Spinal cord (tissue), 10 donors: ENCODE data around the gene ACSM2B. TPM values are rescaled to one million over a fixed set of nuclear protein-coding genes. Genes with fewer than 3 reads are reported as not detected.
"Not testable (repeated sequence)": the region's sequence is repeated elsewhere in the genome, so short reads cannot be mapped to it uniquely, and the experiment has no call there.

Source experiments
- DNase-seq, 6 donors: peaks; one replicate each; pipeline versions ENCODE4 v3.0.0 to v3.0.0-alpha.2; 2013 to 2015; ENCODE audit warnings: low spot score in 6 of 6, low read depth in 4 of 6
- H3K27ac ChIP-seq: one replicate; pipeline ENCODE4 v1.5.1; 2013; ENCODE audit warnings: low read depth, low read length, control low read depth
- H3K27me3 ChIP-seq: one replicate; pipeline ENCODE4 v1.6.1; 2013; ENCODE audit warnings: low read length; ENCODE audit not compliant: control insufficient read depth, insufficient read depth
- H3K36me3 ChIP-seq: one replicate; pipeline ENCODE4 v1.6.1; 2013; ENCODE audit warnings: low read length; ENCODE audit not compliant: control insufficient read depth, insufficient read depth
- H3K4me1 ChIP-seq: one replicate; pipeline ENCODE4 v1.6.1; 2013; ENCODE audit warnings: low read length; ENCODE audit not compliant: control insufficient read depth, insufficient read depth
- H3K4me3 ChIP-seq: one replicate; pipeline ENCODE4 v1.5.1; 2013; ENCODE audit warnings: low read depth, low read length, control low read depth
- H3K9me3 ChIP-seq: one replicate; pipeline ENCODE4 v1.6.1; 2013; ENCODE audit warnings: low read length; ENCODE audit not compliant: control insufficient read depth, insufficient read depth
- WGBS: methylation state at CpG from one replicate; pipeline ENCODE4 v1.1.5; 2013; ENCODE audit warnings: missing lambda C conversion rate; ENCODE audit not compliant: insufficient coverage; 5-methylcytosine and 5-hydroxymethylcytosine counted together
- polyA plus RNA-seq, 2 donors: library from polyadenylated mRNA; unstranded; fragments of 120-200 nt; gene quantifications; one replicate each; pipeline ENCODE4 v1.2.1, GENCODE V29; 2013; ENCODE audit not compliant: insufficient read length in 2 of 2
- total RNA-seq, 2 donors: library from RNA; depleted of rRNA in 1 of 2; stranded (reverse); fragments of 120-200 nt in 1 of 2; fragments of >200 nt in 1 of 2; gene quantifications; one replicate each; pipeline versions ENCODE4 v1.2.3 to v1.2.4, GENCODE V29; 2013 to 2014
- donor health status: healthy.

ACSM2B gene
- total and polyA plus RNA-seq, 4 donors, result 0.99 TPM; not detected in 3

GRCh38 chr16:20546278-20546853 lies 29.8 kb downstream of the ACSM2B start:
- H3K36me3 ChIP-seq, DNase-seq, H3K9me3 ChIP-seq, H3K27ac ChIP-seq, H3K4me3 ChIP-seq, H3K4me1 ChIP-seq, H3K27me3 ChIP-seq: not testable (repeated sequence)
- WGBS, result no CpG with 5 or more reads among the region's 5 CpGs

DNA sequence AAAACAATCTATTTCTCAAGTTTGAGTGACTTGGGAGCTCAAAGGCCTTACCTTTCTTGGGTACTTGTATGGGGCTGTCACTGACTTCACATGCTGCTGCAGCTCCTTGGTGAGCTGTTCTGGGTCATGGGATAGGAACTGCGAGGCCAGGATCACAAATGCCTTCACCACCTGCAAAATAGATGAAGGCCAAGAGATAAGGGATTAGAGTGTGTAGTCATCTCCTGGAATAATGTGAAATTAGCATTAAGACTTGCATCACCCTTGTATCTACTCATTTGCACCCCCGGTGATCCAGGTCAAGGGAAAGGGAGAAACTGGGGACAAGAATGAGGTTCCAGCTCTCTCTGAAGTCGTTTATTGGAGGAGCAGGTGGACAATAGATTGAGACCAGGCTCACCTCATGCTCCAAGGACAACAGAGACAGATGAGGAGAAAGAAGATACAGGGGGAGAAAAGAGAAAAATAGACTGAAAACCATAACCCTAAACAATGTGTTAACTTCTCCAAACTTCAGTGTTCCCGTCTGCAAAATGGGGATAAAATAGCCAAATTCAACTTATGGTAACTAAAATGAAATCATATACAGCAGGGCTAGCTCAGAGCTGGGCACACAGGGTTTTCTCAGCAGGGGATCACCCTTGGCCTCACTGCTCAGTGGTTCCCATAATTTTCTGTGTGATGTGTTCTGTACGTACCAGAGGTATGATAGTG lies 35.4 kb downstream of the ACSM2B start:
- not testable (repeated sequence) for H3K9me3 ChIP-seq, H3K27me3 ChIP-seq, H3K36me3 ChIP-seq, H3K4me3 ChIP-seq, H3K4me1 ChIP-seq, H3K27ac ChIP-seq, DNase-seq
- 80% methylated on average over 1 of the region's 5 CpGs for WGBS

- no peak for DNase-seq
- 100% methylated on average over 3 of the region's 5 CpGs for WGBS
- Histone ChIP-seq H3K27ac (no peak overlapping the region), H3K27me3 (no peaks in the 10 kb centered on the region), H3K4me3 (no peak overlapping the region), H3K9me3 (no peaks in the 10 kb centered on the region), H3K4me1 (no peaks in the 10 kb centered on the region), H3K36me3 (no peaks in the 10 kb centered on the region)
Observed at GRCh38 chr16:20538687-20539086, 37.5 kb downstream of the ACSM2B start.

DNA sequence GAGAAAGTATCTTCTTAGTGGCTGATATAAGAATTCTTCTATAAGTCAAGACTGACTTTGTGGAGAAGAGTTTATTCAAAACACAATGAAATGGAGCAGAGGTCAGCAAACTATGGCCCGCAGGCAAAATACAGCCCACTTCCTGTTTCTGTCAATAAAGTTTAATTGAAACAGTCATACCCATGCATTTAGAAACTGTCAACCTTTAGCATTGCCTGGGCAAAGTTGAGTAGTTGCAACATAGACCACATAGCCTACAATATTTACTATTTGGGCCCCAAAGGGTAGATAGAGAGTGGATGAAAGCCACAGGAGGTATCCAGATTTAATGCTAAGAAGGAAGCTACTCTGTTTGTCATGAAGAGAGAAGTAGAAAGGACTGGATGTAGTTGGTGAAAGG lies 38.0 kb downstream of the ACSM2B start:
- no CpG with 5 or more reads among the region's 1 CpG for WGBS
- no peak overlapping the region for H3K4me3 ChIP-seq
- no peaks in the 10 kb centered on the region for H3K9me3 ChIP-seq

DNA sequence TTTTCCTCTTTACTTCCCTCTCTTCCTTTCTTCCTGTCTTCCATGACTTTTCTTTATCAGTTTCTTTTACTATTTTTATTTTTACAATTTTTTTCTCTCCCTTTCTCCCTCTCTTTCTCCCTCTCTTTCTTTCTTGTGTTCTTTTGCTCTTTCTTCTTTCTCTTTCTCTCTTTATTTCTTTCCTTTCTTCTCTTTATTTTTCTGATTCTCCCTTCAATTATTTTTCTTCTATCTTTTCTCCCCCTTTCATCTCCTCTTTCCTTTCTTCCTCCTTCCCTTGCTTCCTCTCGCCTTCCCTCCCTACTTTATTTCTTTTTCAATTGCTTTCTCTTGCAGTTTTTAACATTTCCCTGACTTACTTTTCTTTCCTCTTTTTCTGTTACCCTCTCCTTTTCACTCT lies 39.5 kb downstream of the ACSM2B start:
- not testable (repeated sequence) for DNase-seq, H3K36me3 ChIP-seq, H3K9me3 ChIP-seq, H3K27me3 ChIP-seq, H3K27ac ChIP-seq, H3K4me1 ChIP-seq, H3K4me3 ChIP-seq
- WGBS, result 40% methylated on average over 1 of the region's 1 CpG

More for the DNA sequence above, 38.0 kb downstream of the ACSM2B start:
- Histone ChIP-seq H3K27ac (no peak overlapping the region), H3K4me1 (no peaks in the 10 kb centered on the region), H3K36me3 (no peaks in the 10 kb centered on the region), H3K27me3 (no peaks in the 10 kb centered on the region)
- no peak for DNase-seq

DNA sequence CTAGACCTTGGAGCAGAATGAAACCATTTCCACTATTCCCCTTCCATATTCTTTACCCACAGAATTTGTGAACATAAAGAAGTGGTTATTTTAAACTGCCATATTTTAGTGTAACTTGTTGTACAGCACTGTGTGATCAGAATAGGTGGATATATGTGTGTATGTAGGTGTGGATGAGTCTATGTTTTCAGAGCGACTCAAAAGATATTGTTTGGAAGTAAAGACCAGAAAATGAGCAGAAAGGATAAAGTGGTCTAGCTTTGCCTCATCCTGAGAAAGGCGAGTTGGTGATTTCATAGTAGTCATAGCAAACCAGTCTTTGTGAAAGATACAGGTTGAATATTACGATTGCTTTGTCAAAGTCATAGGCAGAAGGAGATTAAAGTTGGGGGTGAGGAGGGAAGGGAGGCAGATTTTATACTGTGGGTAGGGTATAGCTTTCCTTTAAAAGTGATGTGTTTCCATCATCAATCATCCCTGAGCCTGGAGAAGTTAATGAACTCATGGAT lies 43.8 kb downstream of the ACSM2B start:
- not testable (repeated sequence) for H3K4me3 ChIP-seq, H3K27me3 ChIP-seq, H3K27ac ChIP-seq, DNase-seq, H3K36me3 ChIP-seq, H3K9me3 ChIP-seq, H3K4me1 ChIP-seq
- WGBS, result no CpG with 5 or more reads among the region's 3 CpGs

DNA sequence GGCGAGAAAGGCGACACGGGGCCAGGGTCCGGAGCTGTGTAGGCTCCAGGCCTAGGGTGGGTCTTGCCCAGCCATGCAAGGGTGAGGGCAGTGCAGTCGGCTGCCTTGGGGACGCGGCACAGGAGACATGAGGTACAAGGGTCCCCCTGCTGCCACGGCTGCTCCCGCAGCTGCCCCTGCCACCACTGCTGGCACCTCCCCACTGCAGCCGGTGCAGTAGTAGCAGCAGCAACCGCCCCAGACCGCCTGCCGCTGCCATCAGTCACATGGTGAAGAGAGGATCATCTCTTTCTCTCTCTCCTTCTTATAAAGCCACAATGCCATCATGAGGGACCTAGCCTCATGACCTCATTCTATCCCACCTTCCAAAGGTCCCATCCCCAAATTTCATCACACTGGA lies 44.4 kb downstream of the ACSM2B start:
- not testable (repeated sequence) for H3K27me3 ChIP-seq, H3K36me3 ChIP-seq, H3K27ac ChIP-seq, DNase-seq, H3K4me3 ChIP-seq, H3K4me1 ChIP-seq, H3K9me3 ChIP-seq
- no CpG with 5 or more reads among the region's 13 CpGs for WGBS

GRCh38 chr16:20520103-20520502 lies 56.1 kb downstream of the ACSM2B start:
- Histone ChIP-seq H3K9me3 (no peaks in the 10 kb centered on the region), H3K4me1 (no peaks in the 10 kb centered on the region), H3K27ac (no peak overlapping the region), H3K4me3 (no peak overlapping the region), H3K27me3 (no peaks in the 10 kb centered on the region), H3K36me3 (no peaks in the 10 kb centered on the region)
- WGBS, result 80% methylated on average over 1 of the region's 1 CpG
- DNase-seq, result no peak

DNA sequence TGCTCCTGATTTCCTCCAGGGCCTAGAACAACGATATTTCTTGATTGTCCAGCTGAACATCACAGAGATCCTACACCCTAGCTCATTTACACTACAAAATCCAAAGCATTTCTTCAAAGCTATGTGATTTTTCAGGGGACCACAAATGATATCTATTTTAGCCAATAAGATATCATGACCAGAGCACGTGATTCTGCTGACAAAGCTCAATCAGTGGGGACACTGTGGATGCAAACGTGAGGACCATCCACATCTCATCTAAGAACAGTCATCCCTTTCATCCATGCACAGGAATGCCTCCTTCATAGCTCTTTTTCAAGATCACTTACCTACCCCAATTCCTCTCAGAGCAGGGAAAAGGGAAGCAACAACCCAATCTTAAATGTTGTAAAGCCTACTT lies 56.9 kb downstream of the ACSM2B start:
- WGBS, result 58% methylated on average over 3 of the region's 3 CpGs
- H3K27ac ChIP-seq, result no peak overlapping the region
- DNase-seq, result no peak
- no peaks in the 10 kb centered on the region for H3K27me3 ChIP-seq
- H3K4me1 ChIP-seq, result no peaks in the 10 kb centered on the region
- H3K36me3 ChIP-seq, result no peaks in the 10 kb centered on the region
- no peak overlapping the region for H3K4me3 ChIP-seq
- no peaks in the 10 kb centered on the region for H3K9me3 ChIP-seq

- 82% methylated on average over 2 of the region's 3 CpGs for whole genome bisulfite sequencing
- H3K4me1 ChIP-seq, result no peaks in the 10 kb centered on the region
- H3K27ac ChIP-seq, result no peak overlapping the region
- no peaks in the 10 kb centered on the region for H3K36me3 ChIP-seq
- no peak overlapping the region for H3K4me3 ChIP-seq
- no peak for DNase-seq
- no peaks in the 10 kb centered on the region for H3K27me3 ChIP-seq
- H3K9me3 ChIP-seq, result no peaks in the 10 kb centered on the region
Observed at GRCh38 chr16:20517149-20517548, 59.0 kb downstream of the ACSM2B start.
